SK-N-SH (cell line): ENCODE measurements around the gene THSD4. TPM values are rescaled to one million over a fixed set of nuclear protein-coding genes. Genes with fewer than 3 reads are reported as not detected.

ENCODE experiments used
- CTCF ChIA-PET: fragments of 300-600, 350-600 bp; formaldehyde crosslinking; extraction: SDS; loops from one replicate; lab custom pipeline; 2021; lab: Yijun Ruan, JAX
- POLR2A ChIA-PET: fragments of 350-600 bp; sonication (Branson Sonifier 250); formaldehyde crosslinking; extraction: SDS; loops from one replicate; lab custom pipeline; 2020; ENCODE audit warnings: antibody characterized with exemption, inconsistent platforms; lab: Yijun Ruan, JAX
- DNase-seq: peaks from one replicate; pipeline ENCODE4 v3.0.0; 2012
- H2AFZ ChIP-seq: fragments of 200-600 bp; sonication (generic); 2 replicates; pipeline ENCODE4 v1.8.1; 2016; ENCODE audit warnings: antibody characterized with exemption, mild to moderate bottlenecking, low read depth
- H3F3A ChIP-seq: fragments of 200-600 bp; sonication (generic); replicated peaks from 2 replicates; pipeline ENCODE3; 2016; ENCODE audit warnings: antibody characterized with exemption, mild to moderate bottlenecking; ENCODE audit not compliant: insufficient read depth
- H3K27ac ChIP-seq, 2 experiments: fragments of 200-500 bp in 1 of 2; fragments of 200-600 bp in 1 of 2; sonication (Bioruptor generic) in 1 of 2; sonication (generic), shearing (Covaris generic) in 1 of 2; 2 replicates each; pipeline versions ENCODE4 v1.5.1 to v1.6.1; 2014 to 2016; ENCODE audit warnings: low read depth in 2 of 2, inconsistent platforms in 1 of 2, low read length in 1 of 2, mild to moderate bottlenecking in 1 of 2, mixed read lengths in 1 of 2
- H3K27me3 ChIP-seq: fragments of 200-600 bp; sonication (generic), shearing (Covaris generic); 2 replicates; pipeline ENCODE4 v1.6.1; 2016; ENCODE audit warnings: mixed run types; ENCODE audit not compliant: insufficient read depth
- H3K36me3 ChIP-seq, 2 experiments: fragments of 200-500 bp in 1 of 2; fragments of 200-600 bp in 1 of 2; sonication (Bioruptor generic) in 1 of 2; sonication (generic) in 1 of 2; replicated peaks in 1 of 2; 2 replicates each; pipeline versions ENCODE3 to v1.5.1; 2014 to 2016; ENCODE audit warnings: low read length in 1 of 2, mild to moderate bottlenecking in 1 of 2; ENCODE audit not compliant: insufficient read depth in 2 of 2, control insufficient read depth in 1 of 2
- H3K4me1 ChIP-seq, 2 experiments: fragments of 200-500 bp in 1 of 2; fragments of 200-600 bp in 1 of 2; sonication (Bioruptor generic) in 1 of 2; sonication (generic), shearing (Covaris generic) in 1 of 2; 2 replicates each; pipeline versions ENCODE4 v1.5.1 to v1.6.1; 2014 to 2016; ENCODE audit warnings: low read depth in 1 of 2, low read length in 1 of 2, mixed run types in 1 of 2; ENCODE audit not compliant: insufficient read depth in 2 of 2, control insufficient read depth in 1 of 2
- H3K4me2 ChIP-seq: fragments of 200-600 bp; sonication (generic), shearing (Covaris generic); 2 replicates; pipeline ENCODE4 v1.6.1; 2017; ENCODE audit warnings: mixed run types
- H3K4me3 ChIP-seq, 2 experiments: fragments of 200-500 bp in 1 of 2; fragments of 200-600 bp in 1 of 2; sonication (Bioruptor generic) in 1 of 2; sonication (generic), shearing (Covaris generic) in 1 of 2; 2 replicates each; pipeline versions ENCODE4 v1.5.1 to v1.8.1; 2014 to 2016; ENCODE audit warnings: low read depth in 2 of 2, inconsistent platforms in 1 of 2, low read length in 1 of 2, mild to moderate bottlenecking in 1 of 2, mixed read lengths in 1 of 2, moderate library complexity in 1 of 2
- H3K79me2 ChIP-seq: fragments of 200-600 bp; sonication (generic); 2 replicates; pipeline ENCODE4 v1.8.1; 2017; ENCODE audit warnings: mild to moderate bottlenecking; ENCODE audit not compliant: insufficient read depth
- H3K9ac ChIP-seq: fragments of 200-600 bp; sonication (generic); 2 replicates; pipeline ENCODE4 v1.6.1; 2017; ENCODE audit warnings: mixed run types
- H3K9me2 ChIP-seq: fragments of 200-600 bp; sonication (generic); 2 replicates; pipeline ENCODE4 v1.6.1; 2017; ENCODE audit warnings: mixed run types
- H3K9me3 ChIP-seq: fragments of 200-600 bp; sonication (generic); 2 replicates; pipeline ENCODE4 v1.6.1; 2017; ENCODE audit warnings: mixed run types, mild to moderate bottlenecking, moderate library complexity
- H4K20me1 ChIP-seq: fragments of 200-600 bp; sonication (generic); 2 replicates; pipeline ENCODE4 v1.6.1; 2017; ENCODE audit warnings: mild to moderate bottlenecking, mixed run types; ENCODE audit not compliant: insufficient read depth
- ELF1 ChIP-seq: IDR thresholded peaks from 2 replicates; pipeline ENCODE4 v1.4.0; 2012
- FOSL2 ChIP-seq: IDR thresholded peaks from 2 replicates; pipeline ENCODE4 v1.4.0; 2012; ENCODE audit warnings: low read depth, mild to moderate bottlenecking, moderate library complexity, borderline replicate concordance
- FOXJ3 ChIP-seq: sonication (generic); formaldehyde crosslinking; IDR thresholded peaks from 2 replicates; pipeline ENCODE4 v1.5.1; 2020; ENCODE audit warnings: mild to moderate bottlenecking, missing genetic modification reagents
- GABPA ChIP-seq: IDR thresholded peaks from 2 replicates; pipeline ENCODE4 v1.4.0; 2012; ENCODE audit warnings: low read depth, mild to moderate bottlenecking
- NRF1 ChIP-seq: IDR thresholded peaks from 2 replicates; pipeline ENCODE4 v1.6.1; 2012; ENCODE audit warnings: low read depth, mild to moderate bottlenecking, low read length
- POLR2AphosphoS5 ChIP-seq: IDR thresholded peaks from 2 replicates; pipeline ENCODE4 v1.6.1; 2012; ENCODE audit warnings: low read depth, low read length
- RAD21 ChIP-seq: IDR thresholded peaks from 2 replicates; pipeline ENCODE4 v1.6.1; 2012; ENCODE audit warnings: mild to moderate bottlenecking, low read length
- RXRA ChIP-seq: IDR thresholded peaks from 2 replicates; pipeline ENCODE4 v1.4.0; 2012; ENCODE audit warnings: low read depth, mild to moderate bottlenecking, borderline replicate concordance
- SMC3 ChIP-seq: IDR thresholded peaks from 2 replicates; pipeline ENCODE4 v1.6.1; 2012; ENCODE audit warnings: low read depth, low read length, improper control_type of control experiment
- TCF12 ChIP-seq: IDR thresholded peaks from 2 replicates; pipeline ENCODE4 v1.4.0; 2012
- YY1 ChIP-seq: IDR thresholded peaks from 2 replicates; pipeline ENCODE4 v1.4.0; 2012; ENCODE audit warnings: low read depth, mild to moderate bottlenecking
- WGBS: methylation state at CpG from one replicate; pipeline ENCODE4 v1.1.6; 2017; ENCODE audit warnings: low lambda C conversion rate; 5-methylcytosine and 5-hydroxymethylcytosine counted together
- polyA plus RNA-seq, 3 experiments: library from polyadenylated mRNA; depleted of rRNA; stranded (reverse); fragments of >200 nt; gene quantifications; 2 replicates each; pipeline ENCODE4 v1.2.3, GENCODE V29; 2012
- TF ChIP-seq, protein P1 (sequence below): IDR thresholded peaks from 2 replicates; pipeline ENCODE4 v1.6.1; 2012; ENCODE audit warnings: mild to moderate bottlenecking, low read depth, low read length, moderate library complexity
- TF ChIP-seq, protein P2 (sequence below): IDR thresholded peaks from 2 replicates; pipeline ENCODE4 v1.4.0; 2012; ENCODE audit warnings: low read depth
- TF ChIP-seq, protein P3 (sequence below): IDR thresholded peaks from 2 replicates; pipeline ENCODE4 v1.4.0; 2012; ENCODE audit warnings: low read depth, borderline replicate concordance
- TF ChIP-seq, protein P4 (sequence below): IDR thresholded peaks from 2 replicates; pipeline ENCODE4 v1.4.0; 2012; ENCODE audit warnings: low read depth, borderline replicate concordance

The THSD4 gene
- polyA plus RNA-seq, 1 of the 3 experiments (the other 2 are of a cell fraction) = 79.1 TPM

DNA sequence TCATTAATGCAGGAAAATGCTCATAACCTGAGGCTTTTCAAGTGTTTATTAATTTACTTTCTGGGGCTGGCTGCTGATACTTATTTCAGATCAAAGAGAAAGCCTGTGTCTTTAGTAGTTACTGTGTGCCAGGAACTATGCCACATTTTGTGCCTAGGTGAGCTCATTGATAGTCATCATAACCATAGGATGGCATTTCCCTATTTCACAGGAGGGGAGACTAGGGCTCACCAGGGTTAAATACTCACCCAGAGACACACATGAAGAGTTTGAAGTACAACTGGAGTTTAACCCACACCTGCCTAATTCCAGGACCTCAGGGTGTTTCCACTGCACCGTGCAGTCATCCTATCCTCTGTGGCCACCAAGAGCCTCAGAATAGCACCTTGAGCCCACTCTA lies 430.7 kb downstream of the THSD4 start:
- TF ChIP-seq RXRA (no peak), RAD21 (no peak), YY1 (no peak), GABPA (no peak), SMC3 (no peak)
- TF ChIP-seq, protein P1, sequence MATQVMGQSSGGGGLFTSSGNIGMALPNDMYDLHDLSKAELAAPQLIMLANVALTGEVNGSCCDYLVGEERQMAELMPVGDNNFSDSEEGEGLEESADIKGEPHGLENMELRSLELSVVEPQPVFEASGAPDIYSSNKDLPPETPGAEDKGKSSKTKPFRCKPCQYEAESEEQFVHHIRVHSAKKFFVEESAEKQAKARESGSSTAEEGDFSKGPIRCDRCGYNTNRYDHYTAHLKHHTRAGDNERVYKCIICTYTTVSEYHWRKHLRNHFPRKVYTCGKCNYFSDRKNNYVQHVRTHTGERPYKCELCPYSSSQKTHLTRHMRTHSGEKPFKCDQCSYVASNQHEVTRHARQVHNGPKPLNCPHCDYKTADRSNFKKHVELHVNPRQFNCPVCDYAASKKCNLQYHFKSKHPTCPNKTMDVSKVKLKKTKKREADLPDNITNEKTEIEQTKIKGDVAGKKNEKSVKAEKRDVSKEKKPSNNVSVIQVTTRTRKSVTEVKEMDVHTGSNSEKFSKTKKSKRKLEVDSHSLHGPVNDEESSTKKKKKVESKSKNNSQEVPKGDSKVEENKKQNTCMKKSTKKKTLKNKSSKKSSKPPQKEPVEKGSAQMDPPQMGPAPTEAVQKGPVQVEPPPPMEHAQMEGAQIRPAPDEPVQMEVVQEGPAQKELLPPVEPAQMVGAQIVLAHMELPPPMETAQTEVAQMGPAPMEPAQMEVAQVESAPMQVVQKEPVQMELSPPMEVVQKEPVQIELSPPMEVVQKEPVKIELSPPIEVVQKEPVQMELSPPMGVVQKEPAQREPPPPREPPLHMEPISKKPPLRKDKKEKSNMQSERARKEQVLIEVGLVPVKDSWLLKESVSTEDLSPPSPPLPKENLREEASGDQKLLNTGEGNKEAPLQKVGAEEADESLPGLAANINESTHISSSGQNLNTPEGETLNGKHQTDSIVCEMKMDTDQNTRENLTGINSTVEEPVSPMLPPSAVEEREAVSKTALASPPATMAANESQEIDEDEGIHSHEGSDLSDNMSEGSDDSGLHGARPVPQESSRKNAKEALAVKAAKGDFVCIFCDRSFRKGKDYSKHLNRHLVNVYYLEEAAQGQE = no peak
- TF ChIP-seq, protein P2, sequence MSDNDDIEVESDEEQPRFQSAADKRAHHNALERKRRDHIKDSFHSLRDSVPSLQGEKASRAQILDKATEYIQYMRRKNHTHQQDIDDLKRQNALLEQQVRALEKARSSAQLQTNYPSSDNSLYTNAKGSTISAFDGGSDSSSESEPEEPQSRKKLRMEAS = no peak
- TF ChIP-seq, all 33 proteins: peak for 0
- CTCF ChIA-PET = interaction anchor here (1.9 kb wide), 1 partner anchor 13 kb away, joined by 5 read pairs; no protein-coding TSS in a partner anchor
- no peaks in the 10 kb centered on the region for H3K27me3 ChIP-seq
- no peaks in the 10 kb centered on the region for H3K79me2 ChIP-seq
- POLR2A ChIA-PET = no interaction called here
- no peaks in the 10 kb centered on the region for H3F3A ChIP-seq
- no peak overlapping the region for H3K9ac ChIP-seq
- no peaks in the 10 kb centered on the region for H4K20me1 ChIP-seq
- no peaks in the 10 kb centered on the region for H3K9me2 ChIP-seq
- no peak overlapping the region for H2AFZ ChIP-seq
- H3K4me2 ChIP-seq = no peak overlapping the region
- DNase-seq = no peak
- H3K36me3 ChIP-seq = no peaks in the 10 kb centered on the region
- no CpG with 5 or more reads among the region's 1 CpG for WGBS
- no peak overlapping the region for H3K4me3 ChIP-seq
- no peaks in the 10 kb centered on the region for H3K9me3 ChIP-seq
- peaks cover 0 to 9% of the 10 kb centered on the region in 2 experiments; a peak in 1 of 4 replicates for H3K4me1 ChIP-seq
- no peak overlapping the region for H3K27ac ChIP-seq

DNA sequence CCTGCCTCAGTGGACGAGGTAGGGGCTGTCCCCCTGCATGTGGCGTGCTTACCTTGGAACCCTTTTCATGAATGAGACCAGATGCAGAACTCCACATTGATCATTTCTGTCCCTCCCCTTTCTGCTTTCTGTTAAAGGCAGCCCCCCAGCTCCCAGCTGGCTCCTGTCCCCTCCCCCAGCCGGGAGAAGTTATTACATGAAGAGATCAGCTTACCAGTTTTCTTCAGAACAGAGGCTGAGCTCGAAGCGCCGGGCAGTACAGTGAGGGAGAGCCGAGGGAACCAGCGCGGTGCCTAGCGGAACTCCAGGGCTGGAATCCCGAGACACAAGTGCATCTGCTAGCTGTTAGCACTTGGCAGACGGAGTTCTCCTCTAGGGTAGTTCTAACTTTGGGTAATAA lies 431.7 kb downstream of the THSD4 start:
- Histone ChIP-seq H3K9me3 (no peaks in the 10 kb centered on the region), H3F3A (no peaks in the 10 kb centered on the region), H3K79me2 (no peaks in the 10 kb centered on the region), H4K20me1 (no peaks in the 10 kb centered on the region), H3K27me3 (no peaks in the 10 kb centered on the region), H3K9ac (no peak overlapping the region), H2AFZ (no peak overlapping the region), H3K36me3 (no peaks in the 10 kb centered on the region), H3K9me2 (no peaks in the 10 kb centered on the region), H3K4me1 (peaks cover 0 to 9% of the 10 kb centered on the region in 2 experiments; a peak in 1 of 4 replicates), H3K27ac (no peak overlapping the region), H3K4me2 (no peak overlapping the region), H3K4me3 (no peak overlapping the region)
- POLR2A ChIA-PET = no interaction called here
- 83% methylated on average over 12 of the region's 12 CpGs for WGBS
- TF ChIP-seq, protein P3, sequence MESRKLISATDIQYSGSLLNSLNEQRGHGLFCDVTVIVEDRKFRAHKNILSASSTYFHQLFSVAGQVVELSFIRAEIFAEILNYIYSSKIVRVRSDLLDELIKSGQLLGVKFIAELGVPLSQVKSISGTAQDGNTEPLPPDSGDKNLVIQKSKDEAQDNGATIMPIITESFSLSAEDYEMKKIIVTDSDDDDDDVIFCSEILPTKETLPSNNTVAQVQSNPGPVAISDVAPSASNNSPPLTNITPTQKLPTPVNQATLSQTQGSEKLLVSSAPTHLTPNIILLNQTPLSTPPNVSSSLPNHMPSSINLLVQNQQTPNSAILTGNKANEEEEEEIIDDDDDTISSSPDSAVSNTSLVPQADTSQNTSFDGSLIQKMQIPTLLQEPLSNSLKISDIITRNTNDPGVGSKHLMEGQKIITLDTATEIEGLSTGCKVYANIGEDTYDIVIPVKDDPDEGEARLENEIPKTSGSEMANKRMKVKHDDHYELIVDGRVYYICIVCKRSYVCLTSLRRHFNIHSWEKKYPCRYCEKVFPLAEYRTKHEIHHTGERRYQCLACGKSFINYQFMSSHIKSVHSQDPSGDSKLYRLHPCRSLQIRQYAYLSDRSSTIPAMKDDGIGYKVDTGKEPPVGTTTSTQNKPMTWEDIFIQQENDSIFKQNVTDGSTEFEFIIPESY = no peak
- TF ChIP-seq ELF1 (no peak), NRF1 (no peak), FOXJ3 (CRISPR knock-in tag) (no peak), RAD21 (no peak), POLR2AphosphoS5 (no peak), TCF12 (no peak), FOSL2 (no peak)
- TF ChIP-seq, protein P4, sequence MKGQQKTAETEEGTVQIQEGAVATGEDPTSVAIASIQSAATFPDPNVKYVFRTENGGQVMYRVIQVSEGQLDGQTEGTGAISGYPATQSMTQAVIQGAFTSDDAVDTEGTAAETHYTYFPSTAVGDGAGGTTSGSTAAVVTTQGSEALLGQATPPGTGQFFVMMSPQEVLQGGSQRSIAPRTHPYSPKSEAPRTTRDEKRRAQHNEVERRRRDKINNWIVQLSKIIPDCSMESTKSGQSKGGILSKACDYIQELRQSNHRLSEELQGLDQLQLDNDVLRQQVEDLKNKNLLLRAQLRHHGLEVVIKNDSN = no peak
- DNase-seq = no peak
- CTCF ChIA-PET = interaction anchor here (0.6 to 1.9 kb wide), 3 partner anchors 14 to 735 kb away, joined by 3 to 5 read pairs (median 3); no protein-coding TSS in a partner anchor
